Caco-2 (cell line): ENCODE measurements around the gene HEPN1. TPM values are rescaled to one million over a fixed set of nuclear protein-coding genes. Genes with fewer than 3 reads are reported as not detected.

Source experiments
- BruUV-seq: library from RNA; stranded (reverse); fragments of 400-500 nt; replicated peaks from 2 replicates; lab custom pipeline; 2021; lab: Mats Ljungman, UMichigan
- CTCF ChIA-PET: fragments of 300-600 bp; sonication (Branson Sonifier 250); formaldehyde crosslinking; loops from one replicate; lab custom pipeline; 2022; ENCODE audit warnings: antibody characterized with exemption; lab: Charles Lee
- POLR2A ChIA-PET: fragments of 300-600 bp; sonication (Branson Sonifier 250); formaldehyde crosslinking; loops from one replicate; lab custom pipeline; 2022; ENCODE audit warnings: antibody characterized with exemption; lab: Charles Lee
- DNase-seq, 2 experiments: peaks; one replicate each; pipeline versions ENCODE4 v3.0.0 to v3.0.0-alpha.2; 2020 to 2022
- H3K27me3 ChIP-seq: replicated peaks from 2 replicates; pipeline ENCODE4 v1.6.0; 2011; ENCODE audit warnings: low read length; ENCODE audit not compliant: control insufficient read depth, insufficient read depth
- H3K36me3 ChIP-seq: 2 replicates; pipeline ENCODE4 v1.5.1; 2011; ENCODE audit warnings: low read length; ENCODE audit not compliant: control insufficient read depth, insufficient read depth
- H3K4me1 ChIP-seq: fragments of 250-450 bp; sonication (Bioruptor Pico); 2 replicates; pipeline ENCODE4 v1.5.1; 2020; ENCODE audit warnings: mild to moderate bottlenecking
- H3K4me3 ChIP-seq: 2 replicates; pipeline ENCODE4 v1.5.1; 2011; ENCODE audit warnings: low read depth, mild to moderate bottlenecking, control low read depth, low read length
- H3K9me3 ChIP-seq: fragments of 250-450 bp; sonication (Bioruptor Pico); 2 replicates; pipeline ENCODE4 v1.5.1; 2020; ENCODE audit warnings: mild to moderate bottlenecking, moderate library complexity
- H3K27ac Mint-ChIP-seq: one replicate; pipeline ENCODE4 v1.8.0; 2022; ENCODE audit warnings: mixed read lengths; ENCODE audit not compliant: unreplicated experiment
- H3K27me3 Mint-ChIP-seq: one replicate; pipeline ENCODE4 v1.8.0; 2022; ENCODE audit warnings: mixed read lengths; ENCODE audit not compliant: insufficient read depth, unreplicated experiment
- H3K36me3 Mint-ChIP-seq: one replicate; pipeline ENCODE4 v1.8.0; 2022; ENCODE audit warnings: mild to moderate bottlenecking, mixed read lengths; ENCODE audit not compliant: insufficient read depth, unreplicated experiment
- H3K4me1 Mint-ChIP-seq: one replicate; pipeline ENCODE4 v1.8.0; 2022; ENCODE audit warnings: low read depth, mixed read lengths; ENCODE audit not compliant: unreplicated experiment
- H3K4me3 Mint-ChIP-seq: one replicate; pipeline ENCODE4 v1.8.0; 2022; ENCODE audit warnings: mild to moderate bottlenecking, moderate library complexity, mixed read lengths; ENCODE audit not compliant: unreplicated experiment
- H3K9me3 Mint-ChIP-seq: one replicate; pipeline ENCODE4 v1.8.0; 2022; ENCODE audit warnings: mixed read lengths; ENCODE audit not compliant: unreplicated experiment
- intact Hi-C: fragments of 100-400 bp; cut with micrococcal nuclease; formaldehyde crosslinking; loops from one replicate; pipeline ENCODE4 v1.10.0; 2022; ENCODE audit not compliant: unreplicated experiment
- total RNA-seq: library from RNA; stranded (reverse); gene quantifications from 2 replicates; pipeline ENCODE4 v1.2.3, GENCODE V29; 2022
- TF ChIP-seq, protein P1 (sequence below), 2 experiments: fragments of 200-600 bp in 1 of 2; IDR thresholded peaks; 1 replicate in 1 of 2; 2 replicates in 1 of 2; pipeline versions ENCODE4 v1.5.1 to v1.8.0; 2011 to 2022; ENCODE audit warnings: antibody characterized with exemption in 1 of 2, control low read depth in 1 of 2, inconsistent platforms in 1 of 2, low read depth in 1 of 2, low read length in 1 of 2, mild to moderate bottlenecking in 1 of 2, moderate library complexity in 1 of 2; ENCODE audit not compliant: insufficient read depth in 1 of 2, severe bottlenecking in 1 of 2, unreplicated experiment in 1 of 2

HEPN1 gene
- total RNA-seq, 1 experiment from 2014 or later, result not detected

DNA sequence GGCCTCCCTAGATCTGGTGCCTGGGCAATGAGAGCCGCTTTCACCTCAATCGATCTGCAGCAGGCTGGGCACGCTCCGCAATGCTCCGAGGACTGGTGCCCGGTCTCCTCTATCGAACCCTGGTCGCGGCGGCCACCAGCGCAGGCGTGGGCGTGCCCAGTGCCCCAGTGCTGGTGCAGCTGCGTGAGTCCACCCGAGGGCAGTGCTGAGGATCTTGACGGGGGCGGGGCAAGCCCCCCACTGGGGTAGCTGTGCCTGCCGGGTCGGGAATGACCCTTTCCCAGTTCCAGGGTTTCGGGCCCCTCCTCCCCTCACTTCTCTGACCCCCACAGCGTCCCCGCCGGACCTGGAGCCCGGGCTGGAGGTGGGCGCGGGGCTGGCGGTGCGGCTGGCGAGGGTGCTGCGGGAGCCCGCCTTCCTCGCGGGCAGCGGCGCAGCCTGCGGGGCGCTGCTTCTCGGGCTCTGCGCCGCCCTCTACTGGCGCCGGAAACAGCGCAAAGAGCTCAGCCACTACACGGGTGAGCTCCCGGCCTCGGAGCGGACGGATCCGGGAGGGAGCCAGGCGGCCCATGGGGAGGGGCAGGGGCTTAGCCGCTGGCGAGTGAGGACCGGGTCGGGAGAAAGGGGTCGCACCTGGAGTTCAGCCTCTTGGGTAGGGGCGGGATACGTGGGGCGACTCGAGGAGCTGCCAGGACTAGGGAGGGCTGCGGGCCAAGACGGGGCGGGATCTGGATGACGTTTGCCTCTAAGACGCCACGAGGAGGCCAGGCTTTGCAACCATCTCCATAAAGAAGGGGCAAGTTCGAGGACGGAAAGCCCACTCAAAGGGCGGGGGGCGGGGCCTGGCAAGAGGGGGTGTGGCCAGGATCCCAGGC, 42.9 kb upstream of the HEPN1 start:
- peaks cover 4% of the 10 kb centered on the region for H3K27me3 ChIP-seq
- intact Hi-C loops, result loop anchor here (1.0 kb wide), 1 partner anchor 78 kb away; the partner anchor contains the start of gene CCDC15
- Mint-ChIP-seq H3K4me1 (peaks cover 12% of the 10 kb centered on the region), H3K9me3 (no peaks in the 10 kb centered on the region), H3K27ac (peak overlapping the region; percentile 83), H3K27me3 (peaks cover 16% of the 10 kb centered on the region), H3K4me3 (peak overlapping the region; percentile 80), H3K36me3 (no peaks in the 10 kb centered on the region)
- POLR2A ChIA-PET, result interaction anchor here (0.8 to 1.5 kb wide), 4 partner anchors 10 to 253 kb away, joined by 3 to 5 read pairs (median 4); partner anchors contain the start of gene TBRG1
- H3K4me1 ChIP-seq, result 0 out of 2 replicates have a peak, but pooled peaks cover 4% of the 10 kb centered on the region
- CTCF ChIA-PET, result interaction anchor here (0.6 to 1.5 kb wide), 34 partner anchors 9 to 557 kb away, joined by 3 to 37 read pairs (median 6); partner anchors contain the start of genes CCDC15, NRGN, ROBO4 and SIAE
- no peaks in the 10 kb centered on the region for H3K36me3 ChIP-seq
- no peaks in the 10 kb centered on the region for H3K9me3 ChIP-seq
- H3K4me3 ChIP-seq, result peak overlapping the region; percentile 62
- peak; percentile 86 to 93 for DNase-seq
- BruUV-seq, result no TSS peak
- TF ChIP-seq, protein P1, sequence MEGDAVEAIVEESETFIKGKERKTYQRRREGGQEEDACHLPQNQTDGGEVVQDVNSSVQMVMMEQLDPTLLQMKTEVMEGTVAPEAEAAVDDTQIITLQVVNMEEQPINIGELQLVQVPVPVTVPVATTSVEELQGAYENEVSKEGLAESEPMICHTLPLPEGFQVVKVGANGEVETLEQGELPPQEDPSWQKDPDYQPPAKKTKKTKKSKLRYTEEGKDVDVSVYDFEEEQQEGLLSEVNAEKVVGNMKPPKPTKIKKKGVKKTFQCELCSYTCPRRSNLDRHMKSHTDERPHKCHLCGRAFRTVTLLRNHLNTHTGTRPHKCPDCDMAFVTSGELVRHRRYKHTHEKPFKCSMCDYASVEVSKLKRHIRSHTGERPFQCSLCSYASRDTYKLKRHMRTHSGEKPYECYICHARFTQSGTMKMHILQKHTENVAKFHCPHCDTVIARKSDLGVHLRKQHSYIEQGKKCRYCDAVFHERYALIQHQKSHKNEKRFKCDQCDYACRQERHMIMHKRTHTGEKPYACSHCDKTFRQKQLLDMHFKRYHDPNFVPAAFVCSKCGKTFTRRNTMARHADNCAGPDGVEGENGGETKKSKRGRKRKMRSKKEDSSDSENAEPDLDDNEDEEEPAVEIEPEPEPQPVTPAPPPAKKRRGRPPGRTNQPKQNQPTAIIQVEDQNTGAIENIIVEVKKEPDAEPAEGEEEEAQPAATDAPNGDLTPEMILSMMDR (IDR thresholded peaks at IDR 0.05; ENCODE audit: insufficient read depth in 1 of 2, low read depth in 1 of 2, low read length in 1 of 2, severe bottlenecking in 1 of 2, unreplicated experiment in 1 of 2), result peak; percentile 92 to 97

DNA sequence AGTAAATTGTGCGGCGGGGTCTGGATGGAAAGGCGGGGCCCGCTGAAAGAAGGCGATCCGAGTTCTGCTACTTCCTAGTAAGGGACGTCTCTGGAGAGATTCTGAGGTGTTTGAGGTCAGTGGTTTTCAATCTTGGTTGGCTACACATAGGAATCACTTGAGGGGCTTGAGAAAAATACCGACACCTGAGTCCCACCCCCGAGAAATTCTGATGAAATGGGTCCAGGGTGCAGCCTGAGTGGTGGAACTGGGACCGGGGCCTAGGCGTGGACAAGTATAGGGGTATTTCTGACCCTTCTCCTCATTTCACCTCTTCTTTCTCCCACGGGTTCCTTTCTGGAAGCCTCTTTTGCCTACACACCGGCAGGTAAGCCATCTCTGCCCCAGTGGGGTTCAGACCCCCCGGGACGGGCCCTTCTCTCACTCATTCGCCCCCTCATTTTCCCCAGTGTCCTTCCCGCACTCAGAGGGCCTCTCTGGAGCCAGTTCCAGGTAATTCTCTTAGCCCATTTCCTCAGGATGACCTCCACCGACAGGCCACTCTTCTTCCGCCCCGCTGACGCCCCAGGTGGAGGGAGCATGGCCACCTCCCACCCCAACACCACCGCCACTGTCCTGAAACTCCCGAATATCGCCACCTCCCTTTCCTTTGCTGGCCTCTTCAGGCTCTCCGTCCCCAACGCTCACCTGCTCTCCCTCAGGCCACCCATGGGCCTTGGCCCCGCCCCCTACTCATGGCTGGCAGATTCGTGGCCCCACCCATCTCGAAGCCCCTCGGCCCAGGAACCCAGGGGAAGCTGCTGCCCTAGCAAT, 42.0 kb upstream of the HEPN1 start:
- Histone ChIP-seq H3K9me3 (no peaks in the 10 kb centered on the region), H3K27me3 (peaks cover 4% of the 10 kb centered on the region), H3K4me1 (peaks cover 8% of the 10 kb centered on the region), H3K36me3 (no peaks in the 10 kb centered on the region), H3K4me3 (peak overlapping the region; percentile 62)
- intact Hi-C loops, result loop anchor here (1.0 kb wide), 1 partner anchor 77 kb away; the partner anchor contains the start of gene CCDC15
- peaks cover 12% of the 10 kb centered on the region for H3K4me1 Mint-ChIP-seq
- ChIA-PET POLR2A (interaction anchor here (0.8 to 1.5 kb wide), 4 partner anchors 11 to 254 kb away, joined by 3 to 5 read pairs (median 4); partner anchors contain the start of gene TBRG1), CTCF (interaction anchor here (0.6 to 1.5 kb wide), 32 partner anchors 8 to 556 kb away, joined by 3 to 37 read pairs (median 6); partner anchors contain the start of genes CCDC15, NRGN, ROBO4 and SIAE)
- H3K9me3 Mint-ChIP-seq, result no peaks in the 10 kb centered on the region
- peak overlapping the region; percentile 80 for H3K4me3 Mint-ChIP-seq
- no peak for DNase-seq
- no peaks in the 10 kb centered on the region for H3K36me3 Mint-ChIP-seq
- TF ChIP-seq, protein P1 (IDR thresholded peaks at IDR 0.05; ENCODE audit: insufficient read depth in 1 of 2, low read depth in 1 of 2, low read length in 1 of 2, severe bottlenecking in 1 of 2, unreplicated experiment in 1 of 2), result no peak
- H3K27me3 Mint-ChIP-seq, result peaks cover 16% of the 10 kb centered on the region
- peak overlapping the region; percentile 83 for H3K27ac Mint-ChIP-seq
- TSS peak; percentile 65 for BruUV-seq

DNA sequence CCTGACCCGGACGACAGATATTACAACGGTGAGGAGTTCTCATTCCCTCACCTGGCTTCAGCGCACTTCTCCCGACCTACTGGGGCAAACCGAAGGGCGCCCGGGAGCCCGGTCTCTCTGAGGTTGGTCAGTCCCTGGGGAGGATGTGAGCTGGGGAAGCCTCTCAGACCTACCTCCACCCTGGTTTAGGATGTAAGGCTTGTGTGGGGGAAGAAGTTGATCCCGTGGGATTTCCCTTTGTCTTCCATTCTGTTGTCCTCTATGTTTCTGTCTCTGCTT, 41.5 kb upstream of the HEPN1 start:
- DNase-seq, result no peak
- H3K27me3 ChIP-seq, result peaks cover 4% of the 10 kb centered on the region

More for the DNA sequence above, 41.5 kb upstream of the HEPN1 start:
- POLR2A ChIA-PET, result no interaction called here
- Histone ChIP-seq H3K36me3 (no peaks in the 10 kb centered on the region), H3K4me1 (peaks cover 13% of the 10 kb centered on the region), H3K4me3 (no peak overlapping the region), H3K9me3 (no peaks in the 10 kb centered on the region)
- peaks cover 12% of the 10 kb centered on the region for H3K4me1 Mint-ChIP-seq
- H3K4me3 Mint-ChIP-seq, result peak overlapping the region; percentile 80
- TF ChIP-seq, protein P1 (IDR thresholded peaks at IDR 0.05; ENCODE audit: insufficient read depth in 1 of 2, low read depth in 1 of 2, low read length in 1 of 2, severe bottlenecking in 1 of 2, unreplicated experiment in 1 of 2), result no peak
- peaks cover 16% of the 10 kb centered on the region for H3K27me3 Mint-ChIP-seq
- CTCF ChIA-PET, result interaction anchor here (0.5 to 1.1 kb wide), 2 partner anchors 10 to 99 kb away, joined by 3 read pairs; no protein-coding TSS in a partner anchor
- BruUV-seq, result no TSS peak
- no peaks in the 10 kb centered on the region for H3K9me3 Mint-ChIP-seq
- peak overlapping the region; percentile 69 for H3K27ac Mint-ChIP-seq
- H3K36me3 Mint-ChIP-seq, result no peaks in the 10 kb centered on the region
- intact Hi-C loops, result no loop called here
